NCI-H1105 (cell line): ENCODE measurements around the gene PLA2G15.
A peak's percentile ranks its signal among the peaks of the same experiment; 100 is the strongest.

Source experiments
- DNase-seq: peaks from one replicate; lab custom pipeline; 2025; lab: John Stamatoyannopoulos, UW

Gene PLA2G15

GRCh38 chr16:68232335-68232734 lies 12.8 kb upstream of the PLA2G15 start:
- no peak for DNase-seq

GRCh38 chr16:68233085-68233834 lies 11.9 kb upstream of the PLA2G15 start:
- DNase-seq = no peak

- no peak for DNase-seq
These were observed 11.4 kb upstream of the PLA2G15 start for GRCh38 chr16:68233835-68234187.

- peak; percentile 77 for DNase-seq
These were observed 10.7 kb upstream of the PLA2G15 start for GRCh38 chr16:68234188-68235107.

GRCh38 chr16:68235108-68235886 lies 9.9 kb upstream of the PLA2G15 start:
- DNase-seq = no peak

GRCh38 chr16:68235887-68236136 lies 9.4 kb upstream of the PLA2G15 start, which contains the start of gene ESRP2:
Gene ESRP2 (minus strand): TSS chr16:68236127. CDS start chr16:68236045, 82 bp downstream.
- DNase-seq = no peak

- DNase-seq = peak; percentile 48
These were observed 8.9 kb upstream of the PLA2G15 start for GRCh38 chr16:68236137-68236825.

- DNase-seq = no peak
These were observed 8.3 kb upstream of the PLA2G15 start for GRCh38 chr16:68236826-68237242.

GRCh38 chr16:68237243-68238028 lies 7.7 kb upstream of the PLA2G15 start:
- DNase-seq = peak; percentile 55

- no peak for DNase-seq
These were observed 7.2 kb upstream of the PLA2G15 start for GRCh38 chr16:68238029-68238345.

- no peak for DNase-seq
These were observed 3.1 kb upstream of the PLA2G15 start for GRCh38 chr16:68242085-68242484.

GRCh38 chr16:68242926-68243858 lies 2.0 kb upstream of the PLA2G15 start:
- DNase-seq = no peak

GRCh38 chr16:68244481-68244902 lies 681 bp upstream of the PLA2G15 start:
- DNase-seq = no peak

- no peak for DNase-seq
These were observed 948 bp downstream of the PLA2G15 start for GRCh38 chr16:68246121-68246520.

GRCh38 chr16:68246666-68247065 lies 1.5 kb downstream of the PLA2G15 start:
- no peak for DNase-seq

GRCh38 chr16:68247400-68247799 lies 2.2 kb downstream of the PLA2G15 start:
- no peak for DNase-seq

- no peak for DNase-seq
These were observed 2.8 kb downstream of the PLA2G15 start for GRCh38 chr16:68247932-68248331.

GRCh38 chr16:68249371-68249770 lies 4.2 kb downstream of the PLA2G15 start:
- no peak for DNase-seq

GRCh38 chr16:68250951-68251350 lies 5.8 kb downstream of the PLA2G15 start:
- no peak for DNase-seq

- DNase-seq = no peak
These were observed 6.7 kb downstream of the PLA2G15 start for GRCh38 chr16:68251832-68252231.
